Activated B cell treated with CpG ODN at 0.5 μM for 24 hours (primary cell): ENCODE measurements around the gene TRIM54. TPM values are rescaled to one million over a fixed set of nuclear protein-coding genes. Genes with fewer than 3 reads are reported as not detected.
"Not testable (repeated sequence)": the region's sequence is repeated elsewhere in the genome, so short reads cannot be mapped to it uniquely, and the experiment has no call there.

ENCODE experiments used
- ATAC-seq: fragments of 200-7000 bp; cut with Tn5 transposase; one replicate; pipeline ENCODE4 v1.10.0; 2021; ENCODE audit warnings: low read depth, mild to moderate bottlenecking, moderate library complexity
- CTCF ChIA-PET: fragments of 350-600 bp; sonication (Branson Sonifier 250); formaldehyde crosslinking; loops from one replicate; lab custom pipeline; 2021; ENCODE audit warnings: antibody characterized with exemption; lab: Charles Lee
- POLR2A ChIA-PET: fragments of 350-600 bp; sonication (Branson Sonifier 250); formaldehyde crosslinking; loops from one replicate; lab custom pipeline; 2021; ENCODE audit warnings: antibody characterized with exemption; lab: Charles Lee
- DNase-seq: peaks from one replicate; pipeline ENCODE4 v3.0.0; 2022
- H3K27ac Mint-ChIP-seq: one replicate; pipeline ENCODE4 v1.8.0; 2020; ENCODE audit warnings: mixed read lengths
- H3K27me3 Mint-ChIP-seq: one replicate; pipeline ENCODE4 v1.8.0; 2021; ENCODE audit warnings: mixed read lengths
- H3K36me3 Mint-ChIP-seq: one replicate; pipeline ENCODE4 v1.8.0; 2021; ENCODE audit warnings: low read depth, mixed read lengths
- H3K4me1 Mint-ChIP-seq: one replicate; pipeline ENCODE4 v1.8.0; 2021; ENCODE audit warnings: mixed read lengths
- H3K4me3 Mint-ChIP-seq: one replicate; pipeline ENCODE4 v1.8.0; 2020; ENCODE audit warnings: mild to moderate bottlenecking, mixed read lengths
- H3K9me3 Mint-ChIP-seq: one replicate; pipeline ENCODE4 v1.8.0; 2020; ENCODE audit warnings: mixed read lengths
- intact Hi-C: fragments of 100-400 bp; cut with micrococcal nuclease; formaldehyde crosslinking; loops from one replicate; pipeline ENCODE4 v1.15.1; 2024
- total RNA-seq: library from RNA; stranded (reverse); gene quantifications from 2 replicates; pipeline ENCODE4 v1.2.3, GENCODE V29; 2022
- TF ChIP-seq, protein P1 (sequence below): fragments of 200-600 bp; IDR thresholded peaks from one replicate; pipeline ENCODE4 v1.8.0; 2022; ENCODE audit warnings: antibody characterized with exemption, mild to moderate bottlenecking

TRIM54 gene
- total RNA-seq, 1 donor from 2014 or later: not detected

GRCh38 chr2:27312152-27312551 lies 29.9 kb downstream of the TRIM54 start:
- Mint-ChIP-seq H3K4me1 (peaks cover 1% of the 10 kb centered on the region), H3K4me3 (no peak overlapping the region), H3K9me3 (no peaks in the 10 kb centered on the region), H3K36me3 (peaks cover 33% of the 10 kb centered on the region), H3K27me3 (no peaks in the 10 kb centered on the region), H3K27ac (no peak overlapping the region)
- POLR2A ChIA-PET: no interaction called here
- DNase-seq: no peak
- intact Hi-C loops: no loop called here
- CTCF ChIA-PET: no interaction called here
- no peak for ATAC-seq
- TF ChIP-seq, protein P1, sequence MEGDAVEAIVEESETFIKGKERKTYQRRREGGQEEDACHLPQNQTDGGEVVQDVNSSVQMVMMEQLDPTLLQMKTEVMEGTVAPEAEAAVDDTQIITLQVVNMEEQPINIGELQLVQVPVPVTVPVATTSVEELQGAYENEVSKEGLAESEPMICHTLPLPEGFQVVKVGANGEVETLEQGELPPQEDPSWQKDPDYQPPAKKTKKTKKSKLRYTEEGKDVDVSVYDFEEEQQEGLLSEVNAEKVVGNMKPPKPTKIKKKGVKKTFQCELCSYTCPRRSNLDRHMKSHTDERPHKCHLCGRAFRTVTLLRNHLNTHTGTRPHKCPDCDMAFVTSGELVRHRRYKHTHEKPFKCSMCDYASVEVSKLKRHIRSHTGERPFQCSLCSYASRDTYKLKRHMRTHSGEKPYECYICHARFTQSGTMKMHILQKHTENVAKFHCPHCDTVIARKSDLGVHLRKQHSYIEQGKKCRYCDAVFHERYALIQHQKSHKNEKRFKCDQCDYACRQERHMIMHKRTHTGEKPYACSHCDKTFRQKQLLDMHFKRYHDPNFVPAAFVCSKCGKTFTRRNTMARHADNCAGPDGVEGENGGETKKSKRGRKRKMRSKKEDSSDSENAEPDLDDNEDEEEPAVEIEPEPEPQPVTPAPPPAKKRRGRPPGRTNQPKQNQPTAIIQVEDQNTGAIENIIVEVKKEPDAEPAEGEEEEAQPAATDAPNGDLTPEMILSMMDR: no peak

GRCh38 chr2:27313882-27314645 lies 31.8 kb downstream of the TRIM54 start:
- Mint-ChIP-seq H3K4me3 (no peak overlapping the region), H3K9me3 (no peaks in the 10 kb centered on the region), H3K27ac (no peak overlapping the region), H3K4me1 (no peaks in the 10 kb centered on the region), H3K36me3 (peaks cover 32% of the 10 kb centered on the region), H3K27me3 (no peaks in the 10 kb centered on the region)
- intact Hi-C loops: no loop called here
- ATAC-seq: no peak
- TF ChIP-seq, protein P1: no peak
- DNase-seq: no peak
- ChIA-PET POLR2A (no interaction called here), CTCF (interaction anchor here (0.7 kb wide), 1 partner anchor 12 kb away, joined by 3 read pairs; no protein-coding TSS in a partner anchor)

- H3K4me3 Mint-ChIP-seq: no peak overlapping the region
- H3K9me3 Mint-ChIP-seq: no peaks in the 10 kb centered on the region
- no peaks in the 10 kb centered on the region for H3K4me1 Mint-ChIP-seq
- H3K27ac Mint-ChIP-seq: no peak overlapping the region
- intact Hi-C loops: no loop called here
- ATAC-seq (no peak), DNase-seq (no peak)
- H3K36me3 Mint-ChIP-seq: peaks cover 27% of the 10 kb centered on the region
- TF ChIP-seq, protein P1: no peak
- ChIA-PET POLR2A (no interaction called here), CTCF (no interaction called here)
- H3K27me3 Mint-ChIP-seq: no peaks in the 10 kb centered on the region
Observed at GRCh38 chr2:27314709-27315108, 32.5 kb downstream of the TRIM54 start.

DNA sequence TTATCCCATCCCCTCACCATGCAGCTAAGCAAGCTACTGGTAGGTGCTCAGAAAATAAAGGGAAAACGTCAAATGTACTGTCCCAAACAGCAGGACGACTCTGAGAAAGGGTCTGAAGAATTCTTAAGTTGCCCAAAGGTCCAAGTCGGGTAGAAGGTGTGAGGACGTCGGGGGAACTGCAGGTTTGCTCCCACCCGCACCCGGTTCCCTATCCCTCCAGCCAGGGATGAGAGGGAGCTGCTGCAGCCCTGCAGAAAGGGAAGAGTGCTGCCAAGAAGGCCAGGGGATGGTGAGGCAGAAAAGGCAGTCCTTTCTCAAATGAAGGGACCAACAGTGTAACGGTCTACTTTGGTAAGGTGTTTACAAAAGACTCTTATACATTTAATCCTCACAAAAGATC lies 32.9 kb downstream of the TRIM54 start:
- TF ChIP-seq, protein P1: no peak
- ChIA-PET POLR2A (no interaction called here), CTCF (no interaction called here)
- no peaks in the 10 kb centered on the region for H3K27me3 Mint-ChIP-seq
- H3K9me3 Mint-ChIP-seq: no peaks in the 10 kb centered on the region
- no peaks in the 10 kb centered on the region for H3K4me1 Mint-ChIP-seq
- DNase-seq: no peak
- intact Hi-C loops: no loop called here
- no peak overlapping the region for H3K4me3 Mint-ChIP-seq
- H3K36me3 Mint-ChIP-seq: peaks cover 26% of the 10 kb centered on the region
- no peak for ATAC-seq
- H3K27ac Mint-ChIP-seq: no peak overlapping the region

DNA sequence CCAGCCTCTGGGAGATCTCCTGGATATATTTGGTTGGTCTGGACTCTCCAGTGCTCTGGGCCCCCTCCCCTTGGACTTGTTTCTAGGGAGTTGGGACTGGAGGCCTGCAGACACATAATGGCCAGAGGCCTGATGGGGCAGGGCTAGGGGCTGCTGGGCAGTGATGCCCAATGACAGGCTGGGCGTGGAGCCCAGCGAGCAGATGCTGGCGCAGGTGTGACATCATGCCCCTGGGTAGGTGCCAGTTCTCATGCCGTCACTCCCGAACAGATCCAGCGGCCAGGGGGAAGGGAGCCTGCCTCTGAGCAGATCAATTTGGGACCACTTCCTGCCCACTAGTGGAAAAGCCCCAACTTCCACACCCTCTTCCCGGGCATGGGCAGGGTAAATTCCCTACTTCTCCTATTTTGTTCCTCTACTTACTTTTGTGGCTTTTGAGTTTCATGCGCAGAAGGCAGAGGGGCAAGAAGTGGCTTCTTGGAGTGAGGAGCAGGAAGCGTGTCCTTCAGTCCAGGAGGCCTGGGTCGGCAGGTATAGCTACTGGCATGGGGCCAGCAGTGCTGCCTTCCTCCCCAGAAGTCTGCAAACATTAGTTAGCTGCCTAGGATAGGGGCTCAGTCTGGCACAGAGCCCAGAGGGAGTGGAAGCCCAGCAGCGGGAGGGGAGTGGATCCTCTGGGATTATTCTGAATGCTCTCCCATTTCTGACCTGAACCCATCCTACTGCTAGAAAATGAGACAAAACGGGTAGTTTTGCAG lies 34.6 kb downstream of the TRIM54 start:
- Mint-ChIP-seq H3K4me3 (no peak overlapping the region), H3K9me3 (no peaks in the 10 kb centered on the region), H3K27me3 (no peaks in the 10 kb centered on the region), H3K4me1 (peaks cover 5% of the 10 kb centered on the region), H3K27ac (no peak overlapping the region), H3K36me3 (peaks cover 15% of the 10 kb centered on the region)
- TF ChIP-seq, protein P1: no peak
- ChIA-PET CTCF (no interaction called here), POLR2A (interaction anchor here (0.5 to 1.7 kb wide), 2 partner anchors 54 to 147 kb away, joined by 4 to 6 read pairs; no protein-coding TSS in a partner anchor)
- DNase-seq (no peak), ATAC-seq (no peak)
- intact Hi-C loops: no loop called here

DNA sequence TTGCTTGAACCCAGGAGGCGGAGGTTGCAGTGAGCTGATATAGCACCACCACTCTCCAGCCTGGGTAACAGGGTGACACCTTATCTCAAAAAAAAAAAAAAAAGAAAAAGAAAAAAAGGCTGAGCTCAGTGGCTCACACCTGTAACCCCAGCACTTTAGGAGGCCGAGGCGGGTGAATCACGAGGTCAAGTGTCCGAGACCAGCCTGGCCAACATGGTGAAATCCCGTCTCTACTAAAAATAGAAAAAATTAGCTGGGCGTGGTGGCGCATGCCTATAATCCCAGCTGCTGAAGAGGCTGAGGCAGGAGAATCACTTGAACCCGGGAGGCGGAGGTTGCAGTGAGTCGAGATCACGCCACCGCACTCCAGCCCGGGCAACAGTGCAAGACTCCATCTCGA lies 37.6 kb downstream of the TRIM54 start:
- CTCF ChIA-PET: not testable (repeated sequence)

More for the DNA sequence above, 37.6 kb downstream of the TRIM54 start:
- intact Hi-C loops, H3K27me3 Mint-ChIP-seq, ATAC-seq, DNase-seq, H3K27ac Mint-ChIP-seq, H3K4me3 Mint-ChIP-seq, H3K9me3 Mint-ChIP-seq: not testable (repeated sequence)
- Mint-ChIP-seq H3K4me1 (peaks cover 25% of the 10 kb centered on the region), H3K36me3 (peaks cover 16% of the 10 kb centered on the region)
- POLR2A ChIA-PET: interaction anchor here (0.5 kb wide), 1 partner anchor 9 kb away, joined by 13 read pairs; no protein-coding TSS in a partner anchor
